ENCODE data around the gene ERC2. TPM values are rescaled to one million over a fixed set of nuclear protein-coding genes. Genes with fewer than 3 reads are reported as not detected.

The ERC2 gene
- total RNA-seq, 2 experiments from 2014 or later: not detected

DNA sequence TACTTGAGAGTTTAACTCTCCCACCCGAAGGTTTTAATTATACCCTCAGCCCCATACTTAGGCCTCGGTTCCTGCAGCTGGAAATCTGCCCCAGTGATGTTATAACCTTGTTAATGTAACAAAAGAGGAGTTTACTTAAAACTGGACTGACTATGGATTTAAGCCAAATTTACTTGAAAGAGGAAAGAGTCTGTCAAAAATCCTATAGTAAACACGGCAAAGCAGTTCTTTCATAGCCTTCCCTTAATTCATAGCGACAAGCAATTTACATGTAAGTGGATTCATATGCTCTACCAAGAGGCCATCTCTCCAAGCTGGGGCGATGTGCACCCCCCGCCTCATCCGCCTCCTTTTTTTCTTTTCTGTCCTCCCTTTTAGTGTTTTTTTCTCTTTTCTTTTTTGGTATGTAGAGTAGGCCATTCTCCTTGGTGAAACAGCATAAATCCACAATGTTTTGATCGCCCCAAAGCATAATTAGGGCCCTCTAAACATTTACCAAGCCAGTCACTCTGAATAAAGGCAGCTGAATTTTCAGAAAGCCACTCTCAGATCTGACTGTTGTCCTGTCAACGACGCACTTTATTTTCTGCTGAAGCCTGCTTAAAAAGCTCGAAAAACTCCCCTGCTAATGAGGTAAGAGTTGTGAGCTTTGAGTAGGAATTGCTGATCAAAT lies 608.1 kb downstream of the ERC2 start:
- H3K79me2 ChIP-seq (ENCODE audit: insufficient read depth, low read depth, low read length): no peaks in the 10 kb centered on the region
- no peak overlapping the region for H3K27ac ChIP-seq (ENCODE audit: low read depth, low read length, poor library complexity, severe bottlenecking)
- DNase-seq (ENCODE audit: low spot score): no peak
- CTCF ChIA-PET (ENCODE audit: unreplicated experiment): no interaction called here
- BruUV-seq (replicated peaks): no TSS peak
- H3K4me1 ChIP-seq (ENCODE audit: insufficient read depth, low read length, poor library complexity, severe bottlenecking): no peaks in the 10 kb centered on the region
- no peaks in the 10 kb centered on the region for H3K9me2 ChIP-seq (ENCODE audit: insufficient read depth, low read length)
- no peaks in the 10 kb centered on the region for H4K20me1 ChIP-seq (ENCODE audit: insufficient read depth, low read length)
- intact Hi-C loops (cut with micrococcal nuclease; ENCODE audit: unreplicated experiment): no loop called here
- no peak overlapping the region for H2AFZ ChIP-seq (ENCODE audit: low read length)
- H3K36me3 ChIP-seq (ENCODE audit: insufficient read depth, low read length): no peaks in the 10 kb centered on the region
- H3K4me3 ChIP-seq (ENCODE audit: low read depth, low read length, poor library complexity, severe bottlenecking): no peak overlapping the region
- H3K4me2 ChIP-seq (ENCODE audit: low read length): no peak overlapping the region
- TF ChIP-seq EZH2phosphoT487 (IDR thresholded peaks at IDR 0.05; ENCODE audit: borderline replicate concordance, low read depth, low read length) (no peak), CTCF (conservative IDR thresholded peaks at IDR 0.05; ENCODE audit: low read length) (no peak)
- POLR2A ChIA-PET: no interaction called here
- H3K9me3 ChIP-seq (ENCODE audit: low read length): no peaks in the 10 kb centered on the region

- Histone ChIP-seq H2AFZ (ENCODE audit: low read length) (no peak overlapping the region), H3K36me3 (ENCODE audit: insufficient read depth, low read length) (no peaks in the 10 kb centered on the region), H3K4me3 (ENCODE audit: low read depth, low read length, poor library complexity, severe bottlenecking) (no peak overlapping the region), H3K79me2 (ENCODE audit: insufficient read depth, low read depth, low read length) (no peaks in the 10 kb centered on the region), H4K20me1 (ENCODE audit: insufficient read depth, low read length) (no peaks in the 10 kb centered on the region), H3K9me2 (ENCODE audit: insufficient read depth, low read length) (no peaks in the 10 kb centered on the region), H3K4me2 (ENCODE audit: low read length) (no peak overlapping the region), H3K4me1 (ENCODE audit: insufficient read depth, low read length, poor library complexity, severe bottlenecking) (no peaks in the 10 kb centered on the region), H3K27ac (ENCODE audit: low read depth, low read length, poor library complexity, severe bottlenecking) (no peak overlapping the region), H3K9me3 (ENCODE audit: low read length) (no peaks in the 10 kb centered on the region)
- BruUV-seq (replicated peaks): no TSS peak
- CTCF ChIA-PET (ENCODE audit: unreplicated experiment): no interaction called here
- intact Hi-C loops (cut with micrococcal nuclease; ENCODE audit: unreplicated experiment): no loop called here
- POLR2A ChIA-PET: interaction anchor here (0.7 kb wide), 1 partner anchor 105 kb away, joined by 3 read pairs; no protein-coding TSS in a partner anchor
- DNase-seq (ENCODE audit: low spot score): no peak
- TF ChIP-seq EZH2phosphoT487 (IDR thresholded peaks at IDR 0.05; ENCODE audit: borderline replicate concordance, low read depth, low read length) (no peak), CTCF (conservative IDR thresholded peaks at IDR 0.05; ENCODE audit: low read length) (no peak)
Measured at GRCh38 chr3:55859305-55859704, 609.0 kb downstream of the ERC2 start.

DNA sequence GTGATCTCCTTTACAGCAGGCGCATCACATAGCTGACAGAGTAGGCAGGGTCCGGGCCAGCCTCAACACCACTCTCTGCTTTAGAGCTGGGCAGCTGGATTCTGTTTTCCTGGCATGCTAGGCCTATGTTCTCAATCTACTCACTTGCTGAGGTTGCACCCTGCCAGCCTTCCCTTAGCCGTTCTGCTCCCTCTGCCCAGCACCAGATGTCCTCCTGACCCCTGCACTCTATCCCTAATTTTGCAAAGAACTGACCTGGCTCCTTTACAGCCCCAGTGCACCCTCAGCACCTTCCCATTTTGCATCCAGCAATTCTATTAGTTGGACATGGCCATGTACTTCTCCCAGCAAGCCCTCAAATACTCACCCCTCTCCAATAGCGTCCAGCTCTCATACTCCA lies 609.5 kb downstream of the ERC2 start:
- Histone ChIP-seq H3K27ac (ENCODE audit: low read depth, low read length, poor library complexity, severe bottlenecking) (no peak overlapping the region), H3K9me3 (ENCODE audit: low read length) (no peaks in the 10 kb centered on the region), H3K4me1 (ENCODE audit: insufficient read depth, low read length, poor library complexity, severe bottlenecking) (no peaks in the 10 kb centered on the region), H2AFZ (ENCODE audit: low read length) (no peak overlapping the region), H4K20me1 (ENCODE audit: insufficient read depth, low read length) (no peaks in the 10 kb centered on the region), H3K4me3 (ENCODE audit: low read depth, low read length, poor library complexity, severe bottlenecking) (no peak overlapping the region), H3K9me2 (ENCODE audit: insufficient read depth, low read length) (no peaks in the 10 kb centered on the region), H3K4me2 (ENCODE audit: low read length) (no peak overlapping the region), H3K79me2 (ENCODE audit: insufficient read depth, low read depth, low read length) (no peaks in the 10 kb centered on the region), H3K36me3 (ENCODE audit: insufficient read depth, low read length) (no peaks in the 10 kb centered on the region)
- no peak for DNase-seq (ENCODE audit: low spot score)
- ChIA-PET CTCF (ENCODE audit: unreplicated experiment) (no interaction called here), POLR2A (interaction anchor here (0.5 to 0.9 kb wide), 3 partner anchors 106 to 424 kb away, joined by 3 read pairs; no protein-coding TSS in a partner anchor)
- intact Hi-C loops (cut with micrococcal nuclease; ENCODE audit: unreplicated experiment): no loop called here
- TF ChIP-seq EZH2phosphoT487 (IDR thresholded peaks at IDR 0.05; ENCODE audit: borderline replicate concordance, low read depth, low read length): no peak
- no peak for TF ChIP-seq CTCF (conservative IDR thresholded peaks at IDR 0.05; ENCODE audit: low read length)
- BruUV-seq (replicated peaks): no TSS peak

Data from OCI-LY7 (cell line).